PC-9 (cell line): ENCODE results near the gene PLB1. TPM values are rescaled to one million over a fixed set of nuclear protein-coding genes. Genes with fewer than 3 reads are reported as not detected.

Experiments used
- BruUV-seq: library from RNA; stranded (reverse); fragments of 400-500 nt; replicated peaks from 2 replicates; lab custom pipeline; 2021; lab: Mats Ljungman, UMichigan
- CTCF ChIA-PET: fragments of 300-600 bp; sonication (Branson Sonifier 250); formaldehyde crosslinking; loops from one replicate; lab custom pipeline; 2022; ENCODE audit warnings: antibody characterized with exemption; lab: Charles Lee
- POLR2A ChIA-PET: fragments of 300-600 bp; sonication (Branson Sonifier 250); formaldehyde crosslinking; loops from one replicate; lab custom pipeline; 2022; ENCODE audit warnings: antibody characterized with exemption; ENCODE audit not compliant: unreplicated experiment; lab: Charles Lee
- DNase-seq, 2 experiments: peaks; one replicate each; pipeline versions ENCODE4 v3.0.0 to v3.0.0-alpha.2; 2015 to 2022; ENCODE audit warnings: mixed read lengths in 1 of 2
- H2AFZ ChIP-seq: fragments of 200-600 bp; sonication (generic); 2 replicates; pipeline ENCODE4 v1.8.1; 2017; ENCODE audit warnings: antibody characterized with exemption
- H3F3A ChIP-seq: fragments of 200-600 bp; sonication (generic); 2 replicates; pipeline ENCODE4 v1.8.1; 2017; ENCODE audit warnings: antibody characterized with exemption, mild to moderate bottlenecking, low read depth; ENCODE audit not compliant: insufficient read depth
- H3K27ac ChIP-seq: fragments of 200-600 bp; sonication (generic); 2 replicates; pipeline ENCODE4 v1.6.1; 2016; ENCODE audit warnings: mixed run types
- H3K27me3 ChIP-seq: fragments of 200-600 bp; sonication (generic); 2 replicates; pipeline ENCODE4 v1.6.1; 2016; ENCODE audit warnings: low read depth, mixed run types; ENCODE audit not compliant: insufficient read depth
- H3K36me3 ChIP-seq: fragments of 200-600 bp; sonication (generic); 2 replicates; pipeline ENCODE4 v1.6.1; 2016; ENCODE audit warnings: low read depth, mixed run types
- H3K4me1 ChIP-seq: fragments of 200-600 bp; sonication (generic); replicated peaks from 2 replicates; pipeline ENCODE4 v1.6.1; 2016; ENCODE audit warnings: mixed run types; ENCODE audit not compliant: insufficient read depth
- H3K4me2 ChIP-seq: fragments of 200-600 bp; sonication (generic); 2 replicates; pipeline ENCODE4 v1.6.1; 2017; ENCODE audit warnings: mixed run types
- H3K4me3 ChIP-seq: fragments of 200-600 bp; sonication (generic); 2 replicates; pipeline ENCODE4 v1.6.1; 2016; ENCODE audit warnings: mixed run types
- H3K79me2 ChIP-seq: fragments of 200-600 bp; sonication (generic); 2 replicates; pipeline ENCODE4 v1.6.1; 2017; ENCODE audit warnings: low read depth, mixed run types
- H3K9me2 ChIP-seq: fragments of 200-600 bp; sonication (generic); 2 replicates; pipeline ENCODE4 v1.8.1; 2017; ENCODE audit warnings: mild to moderate bottlenecking; ENCODE audit not compliant: insufficient read depth
- H3K9me3 ChIP-seq: fragments of 200-600 bp; sonication (generic); 2 replicates; pipeline ENCODE4 v1.8.1; 2016; ENCODE audit warnings: low read depth; ENCODE audit not compliant: insufficient read depth
- H4K20me1 ChIP-seq: fragments of 200-600 bp; sonication (generic); 2 replicates; pipeline ENCODE4 v1.8.1; 2017; ENCODE audit not compliant: insufficient read depth
- CTCF ChIP-seq: fragments of 200-600 bp; sonication (generic); conservative IDR thresholded peaks from 2 replicates; pipeline ENCODE4 v1.6.1; 2017; ENCODE audit warnings: mixed run types, antibody characterized with exemption, mild to moderate bottlenecking, moderate library complexity
- EZH2 ChIP-seq: fragments of 200-600 bp; sonication (generic); IDR thresholded peaks from 2 replicates; pipeline ENCODE4 v1.8.0; 2017; ENCODE audit warnings: antibody characterized with exemption, low read depth
- intact Hi-C: fragments of 100-400 bp; cut with micrococcal nuclease; formaldehyde crosslinking; loops from one replicate; pipeline ENCODE4 v1.10.0; 2022; ENCODE audit not compliant: unreplicated experiment
- total RNA-seq: library from RNA; stranded (reverse); gene quantifications from 2 replicates; pipeline ENCODE4 v1.2.3, GENCODE V29; 2021

Gene PLB1
- total RNA-seq, 1 experiment from 2014 or later, result 2.7 TPM

GRCh38 chr2:28626376-28626775, 130.5 kb downstream of the PLB1 start:
- Histone ChIP-seq H3K4me1 (peaks cover 41% of the 10 kb centered on the region), H3K79me2 (no peaks in the 10 kb centered on the region), H3K9me2 (no peaks in the 10 kb centered on the region), H3K4me2 (no peak overlapping the region), H3K36me3 (no peaks in the 10 kb centered on the region), H2AFZ (no peak overlapping the region), H4K20me1 (no peaks in the 10 kb centered on the region), H3K27me3 (no peaks in the 10 kb centered on the region), H3K4me3 (no peak overlapping the region), H3K27ac (no peak overlapping the region), H3F3A (peaks cover 22% of the 10 kb centered on the region), H3K9me3 (no peaks in the 10 kb centered on the region)
- CTCF ChIA-PET, result interaction anchor here (0.7 kb wide), 1 partner anchor 68 kb away, joined by 9 read pairs; no protein-coding TSS in a partner anchor
- DNase-seq, result no peak
- intact Hi-C loops, result no loop called here
- POLR2A ChIA-PET, result no interaction called here
- no peak for TF ChIP-seq CTCF
- BruUV-seq, result no TSS peak

- intact Hi-C loops, result no loop called here
- POLR2A ChIA-PET, result no interaction called here
- peaks cover 17% of the 10 kb centered on the region for H3F3A ChIP-seq
- no peaks in the 10 kb centered on the region for H3K9me2 ChIP-seq
- H3K4me2 ChIP-seq, result no peak overlapping the region
- DNase-seq, result no peak
- TF ChIP-seq CTCF (no peak), EZH2 (no peak)
- no TSS peak for BruUV-seq
- H3K4me3 ChIP-seq, result no peak overlapping the region
- H3K4me1 ChIP-seq, result peaks cover 35% of the 10 kb centered on the region
- H4K20me1 ChIP-seq, result no peaks in the 10 kb centered on the region
- H3K36me3 ChIP-seq, result no peaks in the 10 kb centered on the region
- H3K9me3 ChIP-seq, result no peaks in the 10 kb centered on the region
- CTCF ChIA-PET, result no interaction called here
- no peaks in the 10 kb centered on the region for H3K79me2 ChIP-seq
- no peak overlapping the region for H2AFZ ChIP-seq
- H3K27me3 ChIP-seq, result no peaks in the 10 kb centered on the region
- no peak overlapping the region for H3K27ac ChIP-seq
These were observed 131.1 kb downstream of the PLB1 start for GRCh38 chr2:28626891-28627421.

- Histone ChIP-seq H3K9me3 (no peaks in the 10 kb centered on the region), H3K79me2 (no peaks in the 10 kb centered on the region), H3K4me3 (no peak overlapping the region), H3K27me3 (no peaks in the 10 kb centered on the region), H3K9me2 (no peaks in the 10 kb centered on the region), H3K36me3 (no peaks in the 10 kb centered on the region), H3K4me2 (no peak overlapping the region), H4K20me1 (no peaks in the 10 kb centered on the region), H2AFZ (no peak overlapping the region), H3K4me1 (peaks cover 29% of the 10 kb centered on the region), H3F3A (peaks cover 10% of the 10 kb centered on the region), H3K27ac (no peak overlapping the region)
- ChIA-PET CTCF (no interaction called here), POLR2A (no interaction called here)
- no peak for DNase-seq
- TF ChIP-seq CTCF, result no peak
- TF ChIP-seq EZH2, result no peak
- BruUV-seq, result no TSS peak
- intact Hi-C loops, result no loop called here
These were observed 132.0 kb downstream of the PLB1 start for GRCh38 chr2:28627722-28628480.
